Measurements from ENCODE around the gene CLIC6.

CLIC6 gene

GRCh38 chr21:34728479-34728878 lies 59.7 kb downstream of the CLIC6 start:
- DNase-seq (ENCODE audit: low spot score): no peak

- DNase-seq (ENCODE audit: low spot score): no peak
Measured at GRCh38 chr21:34730194-34730593, 61.4 kb downstream of the CLIC6 start.

- no peak for DNase-seq (ENCODE audit: low spot score)
Measured at GRCh38 chr21:34730756-34731445, 62.1 kb downstream of the CLIC6 start.

- no peak for DNase-seq (ENCODE audit: low spot score)
Measured at GRCh38 chr21:34732388-34732821, 63.6 kb downstream of the CLIC6 start.

- no peak for DNase-seq (ENCODE audit: low spot score)
Measured at GRCh38 chr21:34733852-34734251, 65.1 kb downstream of the CLIC6 start.

- no peak for DNase-seq (ENCODE audit: low spot score)
Measured at GRCh38 chr21:34734696-34735095, 65.9 kb downstream of the CLIC6 start.

- no peak for DNase-seq (ENCODE audit: low spot score)
Measured at GRCh38 chr21:34736116-34736874, 67.5 kb downstream of the CLIC6 start.

GRCh38 chr21:34737115-34737514 lies 68.3 kb downstream of the CLIC6 start:
- DNase-seq (ENCODE audit: low spot score): no peak

GRCh38 chr21:34740198-34740597 lies 71.4 kb downstream of the CLIC6 start:
- no peak for DNase-seq (ENCODE audit: low spot score)

GRCh38 chr21:34743285-34743684 lies 74.5 kb downstream of the CLIC6 start:
- no peak for DNase-seq (ENCODE audit: low spot score)

GRCh38 chr21:34743831-34744230 lies 75.0 kb downstream of the CLIC6 start:
- DNase-seq (ENCODE audit: low spot score): no peak

- DNase-seq (ENCODE audit: low spot score): no peak
Measured at GRCh38 chr21:34744801-34745200, 76.0 kb downstream of the CLIC6 start.

- DNase-seq (ENCODE audit: low spot score): peak; percentile 53
Measured at GRCh38 chr21:34745557-34746255, 76.9 kb downstream of the CLIC6 start.

GRCh38 chr21:34748862-34749261 lies 80.1 kb downstream of the CLIC6 start:
- DNase-seq (ENCODE audit: low spot score): no peak

- DNase-seq (ENCODE audit: low spot score): no peak
Measured at GRCh38 chr21:34754690-34755647, 86.2 kb downstream of the CLIC6 start.

- no peak for DNase-seq (ENCODE audit: low spot score)
Measured at GRCh38 chr21:34761758-34762330, 93.0 kb downstream of the CLIC6 start.

GRCh38 chr21:34762786-34763185 lies 94.0 kb downstream of the CLIC6 start:
- DNase-seq (ENCODE audit: low spot score): no peak

GRCh38 chr21:34764715-34765284 lies 96.0 kb downstream of the CLIC6 start:
- no peak for DNase-seq (ENCODE audit: low spot score)

GRCh38 chr21:34765619-34766018 lies 96.8 kb downstream of the CLIC6 start:
- no peak for DNase-seq (ENCODE audit: low spot score)

GRCh38 chr21:34766862-34767261 lies 98.1 kb downstream of the CLIC6 start:
- DNase-seq (ENCODE audit: low spot score): no peak

All from CD4-positive, alpha-beta T cell treated with Interleukin-6 at 100 ng/mL for 8 hours (primary cell).